Spleen (tissue), 11 donors: ENCODE data around the gene PPP1R15B. TPM values are rescaled to one million over a fixed set of nuclear protein-coding genes. Genes with fewer than 3 reads are reported as not detected.

ENCODE experiments used
- DNase-seq: peaks from one replicate; pipeline ENCODE4 v3.0.0-alpha.2; 2020
- H3K27ac ChIP-seq, 8 donors: fragments of 200-600 bp; sonication (generic) in 7 of 8; 1 replicate in 4 of 8; 2 replicates in 4 of 8; pipeline versions ENCODE4 v1.5.0 to v1.8.0; 2016 to 2021; ENCODE audit warnings: inconsistent platforms in 4 of 8, mild to moderate bottlenecking in 4 of 8, moderate library complexity in 1 of 8
- H3K27me3 ChIP-seq, 7 donors: fragments of 200-600 bp; sonication (generic) in 6 of 7; replicated peaks in 1 of 7; 1 replicate in 4 of 7; 2 replicates in 3 of 7; pipeline versions ENCODE4 v1.5.0 to v1.8.0; 2016 to 2021; ENCODE audit warnings: inconsistent platforms in 3 of 7, mild to moderate bottlenecking in 1 of 7
- H3K36me3 ChIP-seq, 6 donors: fragments of 200-600 bp; sonication (generic) in 5 of 6; 1 replicate in 4 of 6; 2 replicates in 2 of 6; pipeline versions ENCODE4 v1.5.0 to v1.8.0; 2016 to 2021; ENCODE audit warnings: inconsistent platforms in 2 of 6
- H3K4me1 ChIP-seq, 6 donors: fragments of 200-600 bp; sonication (generic) in 5 of 6; 1 replicate in 3 of 6; 2 replicates in 3 of 6; pipeline versions ENCODE4 v1.5.0 to v1.8.0; 2016 to 2021; ENCODE audit warnings: inconsistent platforms in 3 of 6
- H3K4me3 ChIP-seq, 8 donors: fragments of 200-600 bp; sonication (generic) in 7 of 8; 1 replicate in 4 of 8; 2 replicates in 4 of 8; pipeline versions ENCODE4 v1.5.0 to v1.8.0; 2016 to 2021; ENCODE audit warnings: inconsistent platforms in 4 of 8, mild to moderate bottlenecking in 4 of 8, moderate library complexity in 2 of 8
- H3K9me3 ChIP-seq, 8 donors: fragments of 200-600 bp; sonication (generic) in 7 of 8; 1 replicate in 4 of 8; 2 replicates in 4 of 8; pipeline versions ENCODE4 v1.5.0 to v1.8.0; 2016 to 2021; ENCODE audit warnings: inconsistent platforms in 4 of 8
- POLR2A ChIP-seq, 3 donors: fragments of 450-650 bp; IDR thresholded peaks; one replicate each; pipeline ENCODE4 v1.5.1; 2017; ENCODE audit warnings: antibody characterized with exemption in 3 of 3, mild to moderate bottlenecking in 1 of 3
- POLR2AphosphoS5 ChIP-seq, 3 donors: sonication (generic); formaldehyde crosslinking; IDR thresholded peaks; one replicate each; pipeline ENCODE4 v1.5.1; 2017; ENCODE audit warnings: antibody characterized with exemption in 3 of 3
- WGBS, 5 donors: extraction: QIAGEN DNeasy Blood & Tissue Kit in 3 of 5; methylation state at CpG; one replicate each; pipeline versions ENCODE4 v1.1.5 to v1.1.7; 2013 to 2018; 5-methylcytosine and 5-hydroxymethylcytosine counted together
- intact Hi-C: fragments of 100-400 bp; cut with DNase I; formaldehyde crosslinking; loops from one replicate; pipeline ENCODE4 v1.15.0; 2023; ENCODE audit warnings: low total_unique reads
- polyA plus RNA-seq, 3 donors: library from polyadenylated mRNA; stranded (reverse); fragments of 200-250 nt; gene quantifications; one replicate each; pipeline ENCODE4 v1.2.1, GENCODE V29; 2013
- total RNA-seq, 7 donors: library from RNA; depleted of rRNA in 3 of 7; stranded (reverse); fragments of >200 nt in 3 of 7; fragmentation: NEBNext Ultra II Directional in 4 of 7; extraction: Animal tissue kit (Norgen Biotek cat#: 25700) in 4 of 7; gene quantifications; one replicate each; pipeline versions ENCODE4 v1.1.0 to v1.2.1, GENCODE V29; 2016 to 2021
- TF ChIP-seq, protein P1 (sequence below), 11 experiments: fragments of 200-600 bp in 7 of 11; fragments of 450-650 bp in 4 of 11; sonication (generic) in 4 of 11; IDR thresholded peaks in 8 of 11; conservative IDR thresholded peaks in 3 of 11; 1 replicate in 7 of 11; 2 replicates in 4 of 11; pipeline versions ENCODE4 v1.4.0 to v1.8.0; 2016 to 2021; ENCODE audit warnings: antibody characterized with exemption in 11 of 11, inconsistent platforms in 4 of 11, mild to moderate bottlenecking in 1 of 11
- donor health status: healthy with polysubstance abuse.
- donor health status: DM: no; HTN: no; CAD: no; lungs with moderate emphysema.
- donor health status: DM: no; HTN: no; CAD: no.
- donor health status: Bipolar disorder and iron deficiency.
- donor health status: healthy.
- donor health status: DM: no; HTN: no; CAD: no.
- donor health status: DM: yes; HTN: yes; CAD: no.

The PPP1R15B gene
- total and polyA plus RNA-seq, 10 donors, result 10.8 to 73.1 (median 57.8) TPM

DNA sequence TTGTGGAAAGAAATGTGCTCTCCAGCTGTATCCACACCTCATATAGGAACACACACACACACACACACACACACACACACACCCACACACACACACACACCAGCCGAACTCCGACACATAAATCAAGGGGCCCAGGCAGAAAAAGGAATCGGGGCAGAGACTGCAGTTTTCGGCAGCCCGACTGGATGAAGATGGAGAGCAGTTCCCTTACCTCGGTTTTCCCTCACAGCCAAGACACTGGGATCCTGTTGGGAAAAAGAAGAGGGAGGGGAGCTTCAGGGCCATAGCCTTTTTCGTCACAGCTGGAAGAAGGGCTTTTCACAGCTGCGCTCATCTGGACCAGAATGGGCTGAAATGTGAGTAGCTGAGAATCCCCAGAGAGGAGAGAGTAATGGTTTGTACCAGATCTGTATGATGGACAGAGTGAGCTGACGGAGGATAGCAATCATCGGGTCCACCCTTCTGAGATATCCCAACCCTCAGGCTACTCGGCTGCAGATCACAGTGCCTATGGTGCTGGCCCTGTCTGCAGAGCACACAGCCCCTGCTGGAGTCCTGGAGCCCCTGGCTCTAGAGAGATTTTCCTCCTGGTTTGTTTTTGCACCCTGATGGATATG is 45.3 kb upstream of the PPP1R15B start:
- intact Hi-C loops, result no loop called here
- DNase-seq, result peak; percentile 40
- H3K27me3 ChIP-seq, result no peaks in the 10 kb centered on the region
- H3K4me1 ChIP-seq, result peaks cover 26 to 98% (median 52%) of the 10 kb centered on the region in 6 donors
- WGBS, 5 donors, result 66 to 84% (median 82%) methylated on average over 11 of the region's 11 CpGs
- H3K4me3 ChIP-seq, result no peak overlapping the region
- H3K9me3 ChIP-seq, result no peaks in the 10 kb centered on the region
- peaks cover 0 to 80% (median 40%) of the 10 kb centered on the region in 6 donors for H3K36me3 ChIP-seq
- H3K27ac ChIP-seq, result peak overlapping the region in 1 of 8 donors; percentile 42
- TF ChIP-seq, protein P1, sequence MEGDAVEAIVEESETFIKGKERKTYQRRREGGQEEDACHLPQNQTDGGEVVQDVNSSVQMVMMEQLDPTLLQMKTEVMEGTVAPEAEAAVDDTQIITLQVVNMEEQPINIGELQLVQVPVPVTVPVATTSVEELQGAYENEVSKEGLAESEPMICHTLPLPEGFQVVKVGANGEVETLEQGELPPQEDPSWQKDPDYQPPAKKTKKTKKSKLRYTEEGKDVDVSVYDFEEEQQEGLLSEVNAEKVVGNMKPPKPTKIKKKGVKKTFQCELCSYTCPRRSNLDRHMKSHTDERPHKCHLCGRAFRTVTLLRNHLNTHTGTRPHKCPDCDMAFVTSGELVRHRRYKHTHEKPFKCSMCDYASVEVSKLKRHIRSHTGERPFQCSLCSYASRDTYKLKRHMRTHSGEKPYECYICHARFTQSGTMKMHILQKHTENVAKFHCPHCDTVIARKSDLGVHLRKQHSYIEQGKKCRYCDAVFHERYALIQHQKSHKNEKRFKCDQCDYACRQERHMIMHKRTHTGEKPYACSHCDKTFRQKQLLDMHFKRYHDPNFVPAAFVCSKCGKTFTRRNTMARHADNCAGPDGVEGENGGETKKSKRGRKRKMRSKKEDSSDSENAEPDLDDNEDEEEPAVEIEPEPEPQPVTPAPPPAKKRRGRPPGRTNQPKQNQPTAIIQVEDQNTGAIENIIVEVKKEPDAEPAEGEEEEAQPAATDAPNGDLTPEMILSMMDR (IDR thresholded peaks at IDR 0.05 in 8 of 11, conservative IDR thresholded peaks at IDR 0.05 in 3 of 11), result no peak
- TF ChIP-seq POLR2AphosphoS5 (IDR thresholded peaks at IDR 0.05) (no peak), POLR2A (IDR thresholded peaks at IDR 0.05) (no peak)

DNA sequence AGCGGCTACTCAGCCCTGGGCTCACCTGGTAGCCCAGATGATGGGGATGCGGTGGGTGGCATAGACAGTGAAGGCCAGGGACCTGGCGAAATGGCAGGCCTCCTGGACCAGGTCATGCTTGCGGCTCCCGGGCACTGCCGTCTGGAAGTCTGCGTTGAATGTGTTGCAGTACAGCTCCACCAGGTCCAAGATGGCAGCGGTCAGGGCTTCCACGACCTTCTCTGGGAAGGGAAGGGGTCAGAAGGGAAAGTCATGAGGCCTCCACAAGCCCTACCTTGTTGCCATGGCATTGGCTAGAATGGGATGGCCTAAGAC is 44.2 kb upstream of the PPP1R15B start:
- peak; percentile 65 for DNase-seq
- WGBS, 5 donors, result 91 to 98% (median 96%) methylated on average over 6 to 9 of the region's 9 CpGs
- no peaks in the 10 kb centered on the region for H3K9me3 ChIP-seq
- intact Hi-C loops, result no loop called here
- TF ChIP-seq, protein P1 (IDR thresholded peaks at IDR 0.05 in 8 of 11, conservative IDR thresholded peaks at IDR 0.05 in 3 of 11), result no peak
- TF ChIP-seq POLR2AphosphoS5 (IDR thresholded peaks at IDR 0.05), result no peak
- no peak for TF ChIP-seq POLR2A (IDR thresholded peaks at IDR 0.05)
- no peaks in the 10 kb centered on the region for H3K27me3 ChIP-seq
- H3K36me3 ChIP-seq, result peaks cover 0 to 90% (median 42%) of the 10 kb centered on the region in 6 donors
- H3K4me3 ChIP-seq, result no peak overlapping the region
- H3K4me1 ChIP-seq, result peaks cover 14 to 98% (median 50%) of the 10 kb centered on the region in 6 donors
- H3K27ac ChIP-seq, result peak overlapping the region in 1 of 8 donors; percentile 27

DNA sequence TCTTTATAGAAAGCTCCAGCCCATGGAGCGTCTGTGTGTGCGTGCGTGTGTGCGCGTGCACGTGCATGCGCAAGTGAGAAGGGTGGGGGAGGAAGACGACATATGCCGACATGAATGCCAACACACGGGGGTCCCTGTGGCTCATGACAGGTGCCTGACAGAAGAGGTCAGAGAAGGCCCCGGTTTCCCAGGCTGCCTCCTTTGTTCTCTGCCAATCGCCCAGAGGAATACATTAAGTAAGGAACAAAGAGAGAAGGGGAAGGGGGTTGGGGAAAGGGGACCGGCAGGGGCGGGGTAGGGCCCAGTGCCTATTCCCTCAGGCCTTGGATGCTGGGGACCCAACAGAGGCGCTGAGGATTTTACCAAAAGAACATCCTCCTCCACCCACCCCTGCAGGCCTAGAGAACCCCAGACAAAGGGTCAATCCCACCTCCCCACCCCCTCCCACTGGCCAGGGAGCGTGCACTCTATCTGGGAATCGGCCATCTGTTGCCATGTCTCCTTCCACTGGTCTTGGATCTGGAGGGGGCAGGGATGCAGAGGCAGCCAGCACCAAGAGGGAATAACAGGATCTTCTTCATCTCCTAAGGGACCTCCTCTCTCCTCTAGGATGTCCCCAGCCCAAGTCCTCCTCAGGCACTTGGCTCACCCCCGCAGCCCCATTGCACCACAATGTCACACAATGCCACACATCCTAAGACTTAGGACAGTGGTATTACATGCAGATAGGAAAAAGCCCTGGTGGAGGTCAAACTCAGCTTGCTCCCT is 43.6 kb upstream of the PPP1R15B start:
- peaks cover 0 to 91% (median 42%) of the 10 kb centered on the region in 6 donors for H3K36me3 ChIP-seq
- intact Hi-C loops, result no loop called here
- peak overlapping the region in 1 of 8 donors; percentile 27 for H3K27ac ChIP-seq

More for the DNA sequence above, 43.6 kb upstream of the PPP1R15B start:
- Histone ChIP-seq H3K4me1 (peaks cover 9 to 98% (median 50%) of the 10 kb centered on the region in 6 donors), H3K9me3 (no peaks in the 10 kb centered on the region), H3K27me3 (no peaks in the 10 kb centered on the region), H3K4me3 (no peak overlapping the region)
- DNase-seq, result peak; percentile 64
- WGBS, 5 donors, result 86 to 88% (median 87%) methylated on average over 18 of the region's 18 CpGs
- TF ChIP-seq POLR2A (IDR thresholded peaks at IDR 0.05) (no peak), POLR2AphosphoS5 (IDR thresholded peaks at IDR 0.05) (no peak)
- TF ChIP-seq, protein P1 (IDR thresholded peaks at IDR 0.05 in 8 of 11, conservative IDR thresholded peaks at IDR 0.05 in 3 of 11), result no peak
